Neural cell (in vitro differentiated cells): Measurements from ENCODE around the gene GPR141. TPM values are rescaled to one million over a fixed set of nuclear protein-coding genes. Genes with fewer than 3 reads are reported as not detected.

ENCODE experiments used
- H2AFZ ChIP-seq: fragments of 200-600, 300-800 bp; sonication (generic), shearing (Covaris generic); 2 replicates; pipeline ENCODE4 v1.6.0; 2014; ENCODE audit warnings: low read depth, mild to moderate bottlenecking, antibody characterized with exemption, low read length, moderate library complexity
- H3F3A ChIP-seq: fragments of 200-600 bp; shearing (Covaris generic); 2 replicates; pipeline ENCODE4 v1.6.1; 2016; ENCODE audit warnings: mild to moderate bottlenecking, moderate library complexity, mixed read lengths, antibody characterized with exemption, low read length; ENCODE audit not compliant: insufficient read depth, poor library complexity, severe bottlenecking
- H3K27ac ChIP-seq: fragments of 200-600, 300-800 bp; sonication (generic), shearing (Covaris generic); 2 replicates; pipeline ENCODE4 v1.5.1; 2014; ENCODE audit warnings: mild to moderate bottlenecking, low read length, moderate library complexity
- H3K27me3 ChIP-seq: fragments of 300-800, 200-600 bp; sonication (generic), shearing (Covaris generic); 2 replicates; pipeline ENCODE4 v1.6.0; 2014; ENCODE audit warnings: mild to moderate bottlenecking, low read depth, low read length, moderate library complexity; ENCODE audit not compliant: insufficient read depth
- H3K36me3 ChIP-seq: fragments of 300-800, 200-600 bp; sonication (generic), shearing (Covaris generic); 2 replicates; pipeline ENCODE4 v1.5.1; 2014; ENCODE audit warnings: mild to moderate bottlenecking, antibody characterized with exemption, low read length, moderate library complexity; ENCODE audit not compliant: insufficient read depth
- H3K4me2 ChIP-seq: fragments of 300-800, 200-600 bp; sonication (generic), shearing (Covaris generic); 2 replicates; pipeline ENCODE4 v1.6.0; 2014; ENCODE audit warnings: mild to moderate bottlenecking, low read length
- H3K4me3 ChIP-seq: fragments of 300-800, 200-600 bp; sonication (generic), shearing (Covaris generic); 2 replicates; pipeline ENCODE4 v1.5.1; 2014; ENCODE audit warnings: mild to moderate bottlenecking, low read length, moderate library complexity
- H3K79me2 ChIP-seq: fragments of 200-600 bp; shearing (Covaris generic); replicated peaks from 2 replicates; pipeline ENCODE4 v1.6.0; 2014; ENCODE audit warnings: mild to moderate bottlenecking, low read length, moderate library complexity; ENCODE audit not compliant: insufficient read depth
- H3K9ac ChIP-seq: fragments of 300-800, 200-600 bp; sonication (generic), shearing (Covaris generic); 2 replicates; pipeline ENCODE4 v1.6.1; 2016; ENCODE audit warnings: mild to moderate bottlenecking, low read length, mixed read lengths
- H3K9me2 ChIP-seq: fragments of 200-600 bp; shearing (Covaris generic); 2 replicates; pipeline ENCODE4 v1.6.1; 2016; ENCODE audit warnings: mild to moderate bottlenecking, low read length, mixed read lengths; ENCODE audit not compliant: insufficient read depth
- H3K9me3 ChIP-seq: fragments of 200-600, 300-800 bp; sonication (generic), shearing (Covaris generic); 2 replicates; pipeline ENCODE4 v1.6.1; 2016; ENCODE audit warnings: mild to moderate bottlenecking, mixed run types, low read length, moderate library complexity, mixed read lengths
- H4K20me1 ChIP-seq: fragments of 200-600 bp; shearing (Covaris generic); 2 replicates; pipeline ENCODE4 v1.6.1; 2016; ENCODE audit warnings: mild to moderate bottlenecking, mixed run types; ENCODE audit not compliant: insufficient read depth
- EP300 ChIP-seq: fragments of 450-650 bp; conservative IDR thresholded peaks from 2 replicates; pipeline ENCODE4 v1.6.1; 2014; ENCODE audit warnings: antibody characterized with exemption, mild to moderate bottlenecking, moderate library complexity; ENCODE audit not compliant: poor library complexity, severe bottlenecking
- EZH2 ChIP-seq: fragments of 200-600, 300-800 bp; shearing (Covaris generic), sonication (generic); IDR thresholded peaks from 2 replicates; pipeline ENCODE4 v1.6.1; 2014; ENCODE audit warnings: antibody characterized with exemption, low read length, borderline replicate concordance, mild to moderate bottlenecking; ENCODE audit not compliant: insufficient read depth, poor library complexity, severe bottlenecking
- MXI1 ChIP-seq: fragments of 450-650 bp; conservative IDR thresholded peaks from 2 replicates; pipeline ENCODE4 v1.6.1; 2014; ENCODE audit warnings: antibody characterized with exemption, mild to moderate bottlenecking; ENCODE audit not compliant: poor library complexity, severe bottlenecking
- POLR2AphosphoS5 ChIP-seq: IDR thresholded peaks from 2 replicates; pipeline ENCODE4 v1.6.1; 2012
- RAD21 ChIP-seq: fragments of 450-650 bp; conservative IDR thresholded peaks from 2 replicates; pipeline ENCODE4 v1.6.1; 2014; ENCODE audit warnings: antibody characterized with exemption, mild to moderate bottlenecking, moderate library complexity
- SMC3 ChIP-seq: fragments of 450-650 bp; conservative IDR thresholded peaks from 2 replicates; pipeline ENCODE4 v1.6.1; 2014; ENCODE audit warnings: antibody characterized with exemption, mild to moderate bottlenecking, moderate library complexity; ENCODE audit not compliant: poor library complexity
- TAF1 ChIP-seq: IDR thresholded peaks from 2 replicates; pipeline ENCODE4 v1.6.1; 2012; ENCODE audit warnings: low read depth
- polyA plus RNA-seq: library from polyadenylated mRNA; depleted of rRNA; stranded (reverse); fragments of >200 nt; gene quantifications from 2 replicates; pipeline ENCODE4 v1.2.3, GENCODE V29; 2014
- TF ChIP-seq, protein P1 (sequence below): IDR thresholded peaks from 2 replicates; pipeline ENCODE4 v1.6.1; 2012; ENCODE audit warnings: borderline replicate concordance
- TF ChIP-seq, protein P2 (sequence below): fragments of 450-650 bp; IDR thresholded peaks from 2 replicates; pipeline ENCODE4 v1.5.1; 2014; ENCODE audit warnings: antibody characterized with exemption, mild to moderate bottlenecking, moderate library complexity; ENCODE audit not compliant: poor library complexity, severe bottlenecking

GPR141 gene
- polyA plus RNA-seq, 1 donor from 2014 or later, result not detected

DNA sequence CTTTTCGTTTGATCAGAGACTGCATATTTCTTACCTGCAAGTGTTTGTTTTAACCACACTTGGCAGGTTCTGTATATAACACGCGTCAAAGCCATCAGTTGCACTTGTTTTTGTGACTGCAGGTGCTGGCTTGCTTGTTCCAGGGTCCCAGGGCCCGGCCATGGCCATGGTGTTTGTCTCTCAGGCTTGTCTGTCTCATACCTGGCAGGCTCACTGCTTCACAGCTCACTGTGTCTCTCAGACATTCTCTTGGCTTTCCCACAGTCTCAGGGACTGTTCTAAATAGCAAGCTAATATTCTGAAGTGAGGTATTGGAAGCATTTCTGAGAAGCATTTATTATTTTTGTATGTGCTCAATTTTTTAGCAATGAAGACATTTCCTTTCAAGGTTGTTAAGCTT lies 46.9 kb downstream of the GPR141 start:
- Histone ChIP-seq H4K20me1 (no peaks in the 10 kb centered on the region), H3F3A (no peaks in the 10 kb centered on the region), H3K9me2 (no peaks in the 10 kb centered on the region), H3K9ac (no peak overlapping the region), H3K36me3 (no peaks in the 10 kb centered on the region), H2AFZ (no peak overlapping the region), H3K4me3 (no peak overlapping the region), H3K9me3 (no peaks in the 10 kb centered on the region), H3K27me3 (no peaks in the 10 kb centered on the region), H3K27ac (no peak overlapping the region), H3K4me2 (no peak overlapping the region), H3K79me2 (no peaks in the 10 kb centered on the region)
- no peak for TF ChIP-seq TAF1
- no peak for TF ChIP-seq EP300
- no peak for TF ChIP-seq EZH2
- TF ChIP-seq MXI1, result no peak
- TF ChIP-seq, protein P1, sequence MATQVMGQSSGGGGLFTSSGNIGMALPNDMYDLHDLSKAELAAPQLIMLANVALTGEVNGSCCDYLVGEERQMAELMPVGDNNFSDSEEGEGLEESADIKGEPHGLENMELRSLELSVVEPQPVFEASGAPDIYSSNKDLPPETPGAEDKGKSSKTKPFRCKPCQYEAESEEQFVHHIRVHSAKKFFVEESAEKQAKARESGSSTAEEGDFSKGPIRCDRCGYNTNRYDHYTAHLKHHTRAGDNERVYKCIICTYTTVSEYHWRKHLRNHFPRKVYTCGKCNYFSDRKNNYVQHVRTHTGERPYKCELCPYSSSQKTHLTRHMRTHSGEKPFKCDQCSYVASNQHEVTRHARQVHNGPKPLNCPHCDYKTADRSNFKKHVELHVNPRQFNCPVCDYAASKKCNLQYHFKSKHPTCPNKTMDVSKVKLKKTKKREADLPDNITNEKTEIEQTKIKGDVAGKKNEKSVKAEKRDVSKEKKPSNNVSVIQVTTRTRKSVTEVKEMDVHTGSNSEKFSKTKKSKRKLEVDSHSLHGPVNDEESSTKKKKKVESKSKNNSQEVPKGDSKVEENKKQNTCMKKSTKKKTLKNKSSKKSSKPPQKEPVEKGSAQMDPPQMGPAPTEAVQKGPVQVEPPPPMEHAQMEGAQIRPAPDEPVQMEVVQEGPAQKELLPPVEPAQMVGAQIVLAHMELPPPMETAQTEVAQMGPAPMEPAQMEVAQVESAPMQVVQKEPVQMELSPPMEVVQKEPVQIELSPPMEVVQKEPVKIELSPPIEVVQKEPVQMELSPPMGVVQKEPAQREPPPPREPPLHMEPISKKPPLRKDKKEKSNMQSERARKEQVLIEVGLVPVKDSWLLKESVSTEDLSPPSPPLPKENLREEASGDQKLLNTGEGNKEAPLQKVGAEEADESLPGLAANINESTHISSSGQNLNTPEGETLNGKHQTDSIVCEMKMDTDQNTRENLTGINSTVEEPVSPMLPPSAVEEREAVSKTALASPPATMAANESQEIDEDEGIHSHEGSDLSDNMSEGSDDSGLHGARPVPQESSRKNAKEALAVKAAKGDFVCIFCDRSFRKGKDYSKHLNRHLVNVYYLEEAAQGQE, result no peak
- TF ChIP-seq, protein P2, sequence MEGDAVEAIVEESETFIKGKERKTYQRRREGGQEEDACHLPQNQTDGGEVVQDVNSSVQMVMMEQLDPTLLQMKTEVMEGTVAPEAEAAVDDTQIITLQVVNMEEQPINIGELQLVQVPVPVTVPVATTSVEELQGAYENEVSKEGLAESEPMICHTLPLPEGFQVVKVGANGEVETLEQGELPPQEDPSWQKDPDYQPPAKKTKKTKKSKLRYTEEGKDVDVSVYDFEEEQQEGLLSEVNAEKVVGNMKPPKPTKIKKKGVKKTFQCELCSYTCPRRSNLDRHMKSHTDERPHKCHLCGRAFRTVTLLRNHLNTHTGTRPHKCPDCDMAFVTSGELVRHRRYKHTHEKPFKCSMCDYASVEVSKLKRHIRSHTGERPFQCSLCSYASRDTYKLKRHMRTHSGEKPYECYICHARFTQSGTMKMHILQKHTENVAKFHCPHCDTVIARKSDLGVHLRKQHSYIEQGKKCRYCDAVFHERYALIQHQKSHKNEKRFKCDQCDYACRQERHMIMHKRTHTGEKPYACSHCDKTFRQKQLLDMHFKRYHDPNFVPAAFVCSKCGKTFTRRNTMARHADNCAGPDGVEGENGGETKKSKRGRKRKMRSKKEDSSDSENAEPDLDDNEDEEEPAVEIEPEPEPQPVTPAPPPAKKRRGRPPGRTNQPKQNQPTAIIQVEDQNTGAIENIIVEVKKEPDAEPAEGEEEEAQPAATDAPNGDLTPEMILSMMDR, result no peak
- TF ChIP-seq RAD21, result no peak
- TF ChIP-seq POLR2AphosphoS5, result no peak
- TF ChIP-seq SMC3, result no peak

DNA sequence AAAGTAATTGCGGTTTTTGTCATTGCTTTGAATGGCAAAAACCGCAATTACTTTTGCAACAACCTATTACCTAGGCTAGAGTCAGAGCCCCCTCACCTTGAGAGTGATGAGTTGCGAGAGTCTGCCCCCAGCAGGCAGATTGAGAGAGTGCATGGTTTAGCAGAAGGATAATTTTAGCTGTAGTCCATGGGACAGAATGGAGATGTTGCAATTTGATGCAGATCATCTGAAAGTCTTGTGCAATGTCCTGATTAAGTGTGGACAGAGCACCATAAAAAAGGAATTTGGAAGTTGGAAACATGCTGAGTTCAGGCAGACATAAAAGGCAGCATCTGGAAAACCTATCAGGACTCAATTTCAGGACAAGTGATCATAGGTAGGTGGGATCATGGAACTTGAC lies 48.7 kb downstream of the GPR141 start:
- Histone ChIP-seq H3K4me3 (no peak overlapping the region), H3K4me2 (no peak overlapping the region), H3K27me3 (no peaks in the 10 kb centered on the region), H3K9ac (no peak overlapping the region), H3K36me3 (no peaks in the 10 kb centered on the region), H3K79me2 (no peaks in the 10 kb centered on the region), H3K27ac (no peak overlapping the region), H4K20me1 (no peaks in the 10 kb centered on the region), H3K9me2 (no peaks in the 10 kb centered on the region), H3F3A (no peaks in the 10 kb centered on the region), H3K9me3 (no peaks in the 10 kb centered on the region), H2AFZ (no peak overlapping the region)
- TF ChIP-seq EP300 (no peak), RAD21 (peak; percentile 21), POLR2AphosphoS5 (no peak)
- TF ChIP-seq, protein P2, result peak; percentile 36
